H1 (cell line): ENCODE data around the gene OSGEP. TPM values are rescaled to one million over a fixed set of nuclear protein-coding genes. Genes with fewer than 3 reads are reported as not detected.

ENCODE experiments used
- CTCF ChIA-PET: fragments of 300-600 bp; sonication (Branson Sonifier 250); formaldehyde crosslinking; loops from one replicate; lab custom pipeline; 2021; ENCODE audit not compliant: partially characterized antibody; lab: Charles Lee
- POLR2A ChIA-PET: fragments of 300-600 bp; sonication (Branson Sonifier 250); formaldehyde crosslinking; loops from one replicate; lab custom pipeline; 2021; ENCODE audit warnings: inconsistent platforms; ENCODE audit not compliant: partially characterized antibody; lab: Charles Lee
- DNase-seq, 2 experiments: peaks; one replicate each; pipeline versions ENCODE4 v3.0.0 to v3.0.0-alpha.2; 2010 to 2022; ENCODE audit warnings: low spot score in 2 of 2, low read depth in 1 of 2, mixed read lengths in 1 of 2
- FAIRE-seq: peaks from 2 replicates; lab custom pipeline; 2011; peaks lifted over from hg19 to GRCh38; lab: Jason Lieb, UNC
- H2AFZ ChIP-seq: 2 replicates; pipeline ENCODE4 v1.8.1; 2012; ENCODE audit warnings: low read length, inconsistent platforms
- H2AK5ac ChIP-seq: 2 replicates; pipeline ENCODE4 v1.6.1; 2013; ENCODE audit warnings: low read depth, low read length
- H2BK120ac ChIP-seq: replicated peaks from 2 replicates; pipeline ENCODE3; 2013; ENCODE audit warnings: low read depth, low read length, inconsistent platforms
- H2BK12ac ChIP-seq: 2 replicates; pipeline ENCODE4 v1.6.1; 2013; ENCODE audit warnings: low read depth, low read length
- H2BK15ac ChIP-seq: 2 replicates; pipeline ENCODE4 v1.6.1; 2013; ENCODE audit warnings: low read length
- H2BK20ac ChIP-seq: 2 replicates; pipeline ENCODE4 v1.6.1; 2013; ENCODE audit warnings: low read length
- H2BK5ac ChIP-seq: 2 replicates; pipeline ENCODE4 v1.6.1; 2013; ENCODE audit warnings: low read depth, low read length
- H3K14ac ChIP-seq: 2 replicates; pipeline ENCODE4 v1.6.1; 2013; ENCODE audit warnings: inconsistent platforms; ENCODE audit not compliant: insufficient read length
- H3K18ac ChIP-seq: 2 replicates; pipeline ENCODE4 v1.6.1; 2013; ENCODE audit warnings: low read length; ENCODE audit errors: extremely low read depth
- H3K23ac ChIP-seq: 2 replicates; pipeline ENCODE4 v1.6.1; 2013; ENCODE audit warnings: inconsistent platforms; ENCODE audit not compliant: insufficient read length
- H3K23me2 ChIP-seq: 2 replicates; pipeline ENCODE4 v1.6.1; 2013; ENCODE audit warnings: low read depth, low read length
- H3K27ac ChIP-seq: 2 replicates; pipeline ENCODE4 v1.6.1; 2011; ENCODE audit warnings: low read depth, low read length, inconsistent platforms
- H3K27me3 ChIP-seq, 4 experiments: replicated peaks in 1 of 4; 1 replicate in 1 of 4; 2 replicates in 3 of 4; pipeline versions ENCODE4 v1.6.1 to v1.8.1; 2011 to 2013; ENCODE audit warnings: low read length in 3 of 4, mild to moderate bottlenecking in 3 of 4, inconsistent platforms in 2 of 4, mixed read lengths in 2 of 4, moderate library complexity in 1 of 4; ENCODE audit not compliant: control insufficient read depth in 3 of 4, insufficient read depth in 3 of 4; ENCODE audit errors: extremely low read depth in 1 of 4
- H3K36me3 ChIP-seq, 4 experiments: 2 replicates each; pipeline versions ENCODE4 v1.6.1 to v1.8.1; 2011 to 2013; ENCODE audit warnings: mild to moderate bottlenecking in 4 of 4, low read length in 3 of 4, moderate library complexity in 2 of 4, control low read depth in 1 of 4, inconsistent platforms in 1 of 4; ENCODE audit not compliant: insufficient read depth in 4 of 4, control insufficient read depth in 2 of 4
- H3K4ac ChIP-seq: replicated peaks from 2 replicates; pipeline ENCODE3; 2013; ENCODE audit warnings: low read length, low read depth, mixed read lengths, inconsistent platforms; ENCODE audit not compliant: insufficient read length
- H3K4me1 ChIP-seq, 4 experiments: replicated peaks in 1 of 4; 1 replicate in 1 of 4; 2 replicates in 3 of 4; pipeline versions ENCODE4 v1.6.1 to v1.8.1; 2011 to 2013; ENCODE audit warnings: low read length in 3 of 4, inconsistent platforms in 2 of 4, mixed read lengths in 1 of 4; ENCODE audit not compliant: insufficient read depth in 4 of 4, control insufficient read depth in 3 of 4
- H3K4me2 ChIP-seq, 2 experiments: 2 replicates each; pipeline versions ENCODE4 v1.6.1 to v1.8.1; 2011 to 2013; ENCODE audit warnings: low read depth in 2 of 2, low read length in 2 of 2, control low read depth in 1 of 2, inconsistent platforms in 1 of 2, mild to moderate bottlenecking in 1 of 2; ENCODE audit not compliant: insufficient read depth in 1 of 2
- H3K4me3 ChIP-seq, 4 experiments: fragments of 200-600, 300-600 bp in 1 of 4; sonication (generic), shearing (Covaris generic), sonication (Bioruptor Twin) in 1 of 4; 2 replicates each; pipeline versions ENCODE4 v1.5.1 to v1.8.1; 2011 to 2016; ENCODE audit warnings: low read length in 4 of 4, low read depth in 3 of 4, control low read depth in 2 of 4, inconsistent platforms in 2 of 4, mild to moderate bottlenecking in 2 of 4, mixed read lengths in 1 of 4, moderate library complexity in 1 of 4; ENCODE audit not compliant: insufficient read depth in 2 of 4; ENCODE audit errors: extremely low read depth in 1 of 4
- H3K56ac ChIP-seq: replicated peaks from 2 replicates; pipeline ENCODE3; 2013; ENCODE audit warnings: low read depth, mild to moderate bottlenecking, mixed read lengths, low read length, inconsistent platforms; ENCODE audit not compliant: insufficient read length
- H3K79me1 ChIP-seq: 2 replicates; pipeline ENCODE4 v1.6.1; 2013; ENCODE audit warnings: low read depth, low read length, control low read depth
- H3K79me2 ChIP-seq, 2 experiments: 2 replicates each; pipeline versions ENCODE4 v1.6.1 to v1.8.1; 2012 to 2013; ENCODE audit warnings: low read length in 2 of 2, mild to moderate bottlenecking in 2 of 2, inconsistent platforms in 1 of 2; ENCODE audit not compliant: insufficient read depth in 2 of 2, control insufficient read depth in 1 of 2
- H3K9ac ChIP-seq, 4 experiments: replicated peaks in 1 of 4; 1 replicate in 1 of 4; 2 replicates in 3 of 4; pipeline versions ENCODE4 v1.6.1 to v1.8.1; 2011 to 2013; ENCODE audit warnings: low read depth in 3 of 4, low read length in 3 of 4, control low read depth in 2 of 4, mild to moderate bottlenecking in 2 of 4, moderate library complexity in 2 of 4, inconsistent platforms in 1 of 4; ENCODE audit errors: extremely low read depth in 1 of 4
- H3K9me3 ChIP-seq, 2 experiments: 2 replicates each; pipeline versions ENCODE4 v1.6.1 to v1.8.1; 2012 to 2013; ENCODE audit warnings: mild to moderate bottlenecking in 2 of 2, moderate library complexity in 2 of 2, control low read depth in 1 of 2, inconsistent platforms in 1 of 2, low read depth in 1 of 2, low read length in 1 of 2, mixed read lengths in 1 of 2; ENCODE audit not compliant: insufficient read depth in 2 of 2
- H4K20me1 ChIP-seq, 2 experiments: replicated peaks in 1 of 2; 2 replicates each; pipeline versions ENCODE3 to v1.8.1; 2011 to 2013; ENCODE audit warnings: inconsistent platforms in 2 of 2, low read length in 2 of 2, mild to moderate bottlenecking in 1 of 2; ENCODE audit not compliant: insufficient read depth in 2 of 2, control insufficient read depth in 1 of 2
- H4K5ac ChIP-seq: 2 replicates; pipeline ENCODE4 v1.6.1; 2013; ENCODE audit warnings: low read length, low read depth, mixed read lengths, inconsistent platforms; ENCODE audit not compliant: insufficient read length
- H4K8ac ChIP-seq: 2 replicates; pipeline ENCODE4 v1.8.0; 2013; ENCODE audit warnings: mild to moderate bottlenecking, moderate library complexity, low read length, inconsistent platforms; ENCODE audit not compliant: insufficient read depth; ENCODE audit errors: extremely low read depth
- H4K91ac ChIP-seq: replicated peaks from 2 replicates; pipeline ENCODE3; 2013; ENCODE audit warnings: low read length, mixed read lengths, inconsistent platforms; ENCODE audit not compliant: insufficient read length
- CHD1 ChIP-seq: IDR thresholded peaks from 2 replicates; pipeline ENCODE4 v1.6.1; 2012; ENCODE audit warnings: low read depth, low read length, improper control_type of control experiment
- EZH2 ChIP-seq: fragments of 200-600 bp; sonication (generic); IDR thresholded peaks from 2 replicates; pipeline ENCODE4 v1.7.1; 2012; ENCODE audit warnings: low read depth, mild to moderate bottlenecking, moderate library complexity, low read length, inconsistent platforms; ENCODE audit not compliant: severe bottlenecking
- HDAC6 ChIP-seq: IDR thresholded peaks from one replicate; pipeline ENCODE4 v1.7.1; 2012; ENCODE audit warnings: low read depth, mild to moderate bottlenecking, inconsistent platforms, low read length, moderate library complexity
- JUN ChIP-seq: IDR thresholded peaks from 2 replicates; pipeline ENCODE4 v1.6.1; 2011; ENCODE audit warnings: low read depth, mild to moderate bottlenecking, improper control_type of control experiment, low read length
- RNF2 ChIP-seq: fragments of 200-900, 300-1000 bp; sonication (generic); IDR thresholded peaks from 2 replicates; pipeline ENCODE4 v1.7.1; 2016; ENCODE audit warnings: borderline replicate concordance, low read depth, mild to moderate bottlenecking, antibody characterized with exemption, low read length; ENCODE audit not compliant: poor library complexity, severe bottlenecking; ENCODE audit errors: missing control alignments
- SIRT6 ChIP-seq: IDR thresholded peaks from one replicate; pipeline ENCODE4 v1.7.1; 2012; ENCODE audit warnings: low read length, inconsistent platforms
- TAF7 ChIP-seq: optimal IDR thresholded peaks from 2 replicates; pipeline ENCODE3; 2011; ENCODE audit warnings: low read depth, mild to moderate bottlenecking, inconsistent platforms, low read length, moderate library complexity, borderline replicate concordance
- YY1 ChIP-seq: IDR thresholded peaks from 2 replicates; pipeline ENCODE4 v1.6.1; 2011; ENCODE audit warnings: low read depth, mild to moderate bottlenecking, low read length
- WGBS, 2 experiments: shearing (Covaris generic) in 1 of 2; methylation state at CpG; one replicate each; pipeline versions ENCODE4 v1.1.6 to v1.1.7; 2013 to 2015; ENCODE audit warnings: low lambda C conversion rate in 2 of 2, mixed read lengths in 2 of 2, inconsistent platforms in 1 of 2, low coverage in 1 of 2, missing lambda C conversion rate in 1 of 2; ENCODE audit not compliant: insufficient replicate concordance in 2 of 2, insufficient coverage in 1 of 2, insufficient read length in 1 of 2; ENCODE audit errors: extremely low coverage in 1 of 2, missing lambda C conversion rate in 1 of 2; 5-methylcytosine and 5-hydroxymethylcytosine counted together
- polyA plus RNA-seq, 7 experiments: library from polyadenylated mRNA; depleted of rRNA in 3 of 7; stranded (reverse) in 5 of 7; unstranded in 2 of 7; fragments of >200 nt in 5 of 7; fragments of 200-250 nt in 2 of 7; gene quantifications; 1 replicate in 5 of 7; 2 replicates in 1 of 7; 4 replicates in 1 of 7; pipeline versions ENCODE4 v1.2.1 to v1.2.3, GENCODE V29; 2011 to 2013; ENCODE audit warnings: missing spikeins in 2 of 7, mixed read lengths in 2 of 7
- total RNA-seq: library from RNA; stranded (reverse); fragmentation: NEBNext Ultra II Directional; extraction: Animal tissue kit (Norgen Biotek cat#: 25700); gene quantifications from 2 replicates; pipeline ENCODE4 v1.2.1, GENCODE V29; 2021

OSGEP gene
- total and polyA plus RNA-seq, 2 of the 8 experiments (the other 6 are each of a cell fraction or from before 2014, with no cell fraction given): 34.4 to 78.6 TPM

DNA sequence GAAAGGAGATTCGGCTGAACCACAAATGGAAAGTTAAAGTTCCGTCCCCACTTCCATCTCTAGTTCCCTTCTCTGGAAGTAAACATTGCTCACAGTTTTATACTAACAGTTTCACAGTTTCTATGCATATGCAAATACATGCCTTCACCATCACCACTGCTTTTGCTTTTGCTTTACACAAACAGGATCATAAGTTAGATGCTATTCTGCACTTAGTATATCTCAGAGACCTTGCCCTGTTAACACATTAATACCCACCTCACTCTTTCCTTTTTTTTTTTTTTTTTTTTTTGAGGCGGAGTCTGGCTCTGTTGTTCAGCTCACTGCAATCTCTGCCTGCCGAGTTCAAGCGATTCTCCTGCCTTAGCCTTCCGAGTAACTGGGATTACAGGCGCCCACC lies 42.2 kb downstream of the OSGEP start:
- H3K14ac ChIP-seq: no peak overlapping the region
- DNase-seq (no peak), FAIRE-seq (no peak)
- no peaks in the 10 kb centered on the region for H3K27me3 ChIP-seq
- no peaks in the 10 kb centered on the region; a peak in 1 of 4 replicates for H3K79me2 ChIP-seq
- H3K36me3 ChIP-seq: peaks cover 0 to 3% (median 0%) of the 10 kb centered on the region in 4 experiments; a peak in 1 of 8 replicates
- H4K91ac ChIP-seq: no peak overlapping the region
- H4K5ac ChIP-seq: no peak overlapping the region
- H2BK20ac ChIP-seq: no peak overlapping the region
- H2BK120ac ChIP-seq: no peak overlapping the region
- 0 out of 2 replicates have a peak, but pooled peaks cover 3% of the 10 kb centered on the region for H3K79me1 ChIP-seq
- H4K20me1 ChIP-seq: no peaks in the 10 kb centered on the region
- H3K4me2 ChIP-seq: peak overlapping the region; percentile 68 to 81
- no peak overlapping the region for H4K8ac ChIP-seq
- no peak overlapping the region for H2BK15ac ChIP-seq
- H3K4me3 ChIP-seq: peak overlapping the region; percentile 91 to 97 (median 92)
- no peak overlapping the region for H3K56ac ChIP-seq
- H2BK12ac ChIP-seq: no peak overlapping the region
- CTCF ChIA-PET: interaction anchor here (1.0 to 3.7 kb wide), 2 partner anchors 19 to 196 kb away, joined by 3 to 35 read pairs; no protein-coding TSS in a partner anchor
- H3K23ac ChIP-seq: no peak overlapping the region
- no peaks in the 10 kb centered on the region; a peak in 1 of 4 replicates for H3K9me3 ChIP-seq
- peaks cover 7% of the 10 kb centered on the region for H3K23me2 ChIP-seq
- 19% methylated on average over 6 of the region's 7 CpGs; no CpG with 5 or more reads in 1 of the 2 experiments for WGBS, 2 experiments
- POLR2A ChIA-PET: interaction anchor here (0.6 to 2.6 kb wide), 8 partner anchors 10 to 69 kb away, joined by 3 to 19 read pairs (median 5); partner anchors contain the start of gene PARP2
- H3K18ac ChIP-seq: no peak overlapping the region
- no peak overlapping the region for H3K27ac ChIP-seq
- 0 out of 2 replicates have a peak overlapping the region, but pooled peaks have one; percentile 7 for H2AFZ ChIP-seq
- no peak overlapping the region for H2BK5ac ChIP-seq
- no peak overlapping the region for H2AK5ac ChIP-seq
- H3K4ac ChIP-seq: no peak overlapping the region
- peaks cover 0 to 5% (median 3%) of the 10 kb centered on the region in 4 experiments; a peak in 3 of 7 replicates for H3K4me1 ChIP-seq
- no peak overlapping the region; a peak in 2 of 7 replicates for H3K9ac ChIP-seq
- no peak for TF ChIP-seq SIRT6
- TF ChIP-seq RNF2: no peak
- no peak for TF ChIP-seq CHD1
- TF ChIP-seq JUN: no peak
- no peak for TF ChIP-seq EZH2
- TF ChIP-seq YY1: no peak
- TF ChIP-seq TAF7: no peak
- TF ChIP-seq HDAC6: no peak
